ENCODE results near the gene E2F7.
A peak's percentile ranks its signal among the peaks of the same experiment; 100 is the strongest.

The E2F7 gene

GRCh38 chr12:77064896-77065360 lies 441 bp downstream of the E2F7 start:
- no peak for DNase-seq (ENCODE audit: low spot score)

- no peak for DNase-seq (ENCODE audit: low spot score)
Observed at GRCh38 chr12:77062846-77063461, 2.4 kb downstream of the E2F7 start.

- DNase-seq (ENCODE audit: low spot score), result no peak
Observed at GRCh38 chr12:77062396-77062795, 3.0 kb downstream of the E2F7 start.

- DNase-seq (ENCODE audit: low spot score), result no peak
Observed at GRCh38 chr12:77060883-77061240, 4.5 kb downstream of the E2F7 start.

GRCh38 chr12:77060136-77060882 lies 5.1 kb downstream of the E2F7 start:
- DNase-seq (ENCODE audit: low spot score), result peak; percentile 24

GRCh38 chr12:77058740-77059139 lies 6.6 kb downstream of the E2F7 start:
- no peak for DNase-seq (ENCODE audit: low spot score)

GRCh38 chr12:77054851-77055250 lies 10.5 kb downstream of the E2F7 start:
- DNase-seq (ENCODE audit: low spot score), result no peak

- DNase-seq (ENCODE audit: low spot score), result no peak
Observed at GRCh38 chr12:77053259-77053658, 12.1 kb downstream of the E2F7 start.

GRCh38 chr12:77049767-77050353 lies 15.5 kb downstream of the E2F7 start:
- peak; percentile 29 for DNase-seq (ENCODE audit: low spot score)

- DNase-seq (ENCODE audit: low spot score), result peak; percentile 26
Observed at GRCh38 chr12:77047341-77048109, 17.8 kb downstream of the E2F7 start.

GRCh38 chr12:77046468-77046867 lies 18.9 kb downstream of the E2F7 start:
- DNase-seq (ENCODE audit: low spot score), result no peak

- no peak for DNase-seq (ENCODE audit: low spot score)
Observed at GRCh38 chr12:77045183-77045582, 20.2 kb downstream of the E2F7 start.

GRCh38 chr12:77044721-77045120 lies 20.6 kb downstream of the E2F7 start:
- no peak for DNase-seq (ENCODE audit: low spot score)

- DNase-seq (ENCODE audit: low spot score), result no peak
Observed at GRCh38 chr12:77042833-77043232, 22.5 kb downstream of the E2F7 start.

- DNase-seq (ENCODE audit: low spot score), result no peak
Observed at GRCh38 chr12:77040231-77040630, 25.1 kb downstream of the E2F7 start.

GRCh38 chr12:77035226-77035625 lies 30.1 kb downstream of the E2F7 start:
- no peak for DNase-seq (ENCODE audit: low spot score)

- DNase-seq (ENCODE audit: low spot score), result no peak
Observed at GRCh38 chr12:77033658-77034536, 31.5 kb downstream of the E2F7 start.

- DNase-seq (ENCODE audit: low spot score), result no peak
Observed at GRCh38 chr12:77032406-77032805, 33.0 kb downstream of the E2F7 start.

- DNase-seq (ENCODE audit: low spot score), result no peak
Observed at GRCh38 chr12:77031745-77032144, 33.6 kb downstream of the E2F7 start.

GRCh38 chr12:77025782-77026314 lies 39.5 kb downstream of the E2F7 start:
- DNase-seq (ENCODE audit: low spot score), result no peak

GRCh38 chr12:77023501-77023900 lies 41.9 kb downstream of the E2F7 start:
- DNase-seq (ENCODE audit: low spot score), result no peak

All from globus pallidus (tissue), 1 donor.